ENCODE data around the gene SDE2.
"Not testable (repeated sequence)": the region's sequence is repeated elsewhere in the genome, so short reads cannot be mapped to it uniquely, and the experiment has no call there.

The SDE2 gene

DNA sequence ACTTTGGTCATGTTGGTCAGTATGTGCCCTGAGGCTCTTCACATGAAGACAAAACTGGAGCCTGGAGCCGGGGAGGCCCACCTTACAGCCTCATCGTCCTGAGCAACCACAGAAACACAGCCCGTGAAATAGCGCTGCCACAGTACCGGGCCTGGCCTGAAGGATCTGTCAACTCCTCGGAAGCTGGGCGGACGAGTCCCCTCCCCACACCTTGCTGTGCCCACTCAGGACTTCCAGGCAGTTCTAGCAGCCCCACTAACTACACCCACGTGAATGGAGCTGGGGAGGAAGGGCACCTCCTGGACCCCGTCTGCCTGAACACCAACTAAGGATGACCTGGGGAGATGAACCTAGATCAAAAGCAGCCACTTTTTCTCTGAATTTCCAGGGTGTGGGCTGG lies 24.7 kb downstream of the SDE2 start:
- no peak for DNase-seq

DNA sequence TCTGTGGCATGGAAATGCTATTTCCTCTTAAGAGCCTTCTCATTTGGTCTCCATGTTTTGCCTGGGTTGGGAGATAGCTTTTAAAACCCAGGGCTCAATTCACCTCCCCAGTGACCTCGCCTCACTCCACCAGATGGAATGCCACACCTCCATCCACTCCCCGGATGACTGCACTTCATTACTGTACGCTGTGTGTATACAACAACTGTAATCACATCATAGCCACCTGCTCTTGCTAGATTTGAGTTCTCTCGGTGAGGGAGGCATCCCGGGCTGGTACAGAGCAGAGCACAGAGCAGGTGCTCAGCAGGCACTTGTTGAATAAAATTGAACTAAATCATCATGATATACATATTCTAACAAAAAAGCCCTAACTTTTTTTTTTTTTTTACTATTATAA lies 26.0 kb downstream of the SDE2 start:
- no peak for DNase-seq

DNA sequence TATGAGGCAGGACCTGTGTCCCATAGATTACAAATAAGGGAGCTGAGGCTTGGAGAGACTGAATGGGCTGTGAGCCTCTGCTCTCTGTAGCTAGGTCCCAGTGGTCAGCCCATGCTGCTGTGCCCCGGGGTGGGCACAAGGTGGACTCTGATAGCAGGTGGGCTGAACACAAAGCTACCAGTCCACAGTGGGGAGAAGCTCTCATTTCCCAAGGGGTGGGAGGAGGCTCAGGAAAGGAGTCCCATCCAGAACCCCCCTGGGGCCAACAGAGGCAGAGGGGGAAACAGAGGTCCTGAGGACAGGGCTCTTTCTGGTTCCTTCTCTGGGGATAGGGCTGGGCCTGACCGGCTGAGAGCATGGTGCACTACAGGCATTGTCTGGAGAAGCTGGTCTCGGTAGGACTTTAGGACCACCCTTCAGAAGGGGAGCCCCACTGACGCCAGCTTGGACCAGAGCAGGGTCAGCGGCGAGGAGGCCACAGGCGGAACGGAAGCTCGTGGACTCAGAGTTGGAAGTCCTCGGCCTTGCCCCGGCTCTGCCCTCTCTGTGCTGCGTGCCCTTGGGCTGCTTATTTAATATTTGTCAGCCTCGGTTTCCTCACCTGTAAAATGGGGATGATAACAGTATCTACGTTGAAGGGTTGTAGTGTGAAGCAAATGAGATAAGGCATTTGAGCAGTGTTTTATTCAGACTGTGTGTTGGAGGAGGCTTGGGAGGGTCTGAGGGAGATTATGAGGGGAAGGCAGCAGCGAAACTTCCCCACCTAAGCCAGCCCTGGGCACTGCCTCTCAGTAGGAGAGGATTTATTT lies 26.6 kb downstream of the SDE2 start:
- no peak for DNase-seq

DNA sequence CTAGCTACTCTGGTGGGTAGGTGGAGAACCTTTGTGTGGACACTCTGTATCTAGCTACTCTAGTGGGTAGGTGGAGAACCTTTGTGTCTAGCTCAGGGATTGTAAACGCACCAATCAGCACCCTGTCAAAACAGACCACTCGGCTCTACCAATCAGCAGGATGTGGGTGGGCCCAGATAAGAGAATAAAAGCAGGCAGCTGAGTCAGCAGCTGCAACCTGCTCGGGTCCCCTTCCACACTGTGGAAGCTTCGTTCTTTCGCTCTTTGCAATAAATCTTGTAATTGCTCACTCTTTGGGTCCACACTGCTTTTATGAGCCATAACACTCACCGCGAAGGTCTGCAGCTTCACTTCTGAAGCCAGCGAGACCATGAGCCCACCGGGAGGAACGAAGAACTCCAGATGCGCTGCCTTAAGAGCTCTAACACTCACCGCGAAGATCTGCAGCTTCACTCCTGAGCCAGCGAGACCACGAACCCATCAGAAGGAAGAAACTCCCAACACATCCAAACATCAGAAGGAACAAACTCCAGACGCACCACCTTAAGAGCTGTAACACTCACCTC lies 28.5 kb downstream of the SDE2 start:
- not testable (repeated sequence) for DNase-seq

DNA sequence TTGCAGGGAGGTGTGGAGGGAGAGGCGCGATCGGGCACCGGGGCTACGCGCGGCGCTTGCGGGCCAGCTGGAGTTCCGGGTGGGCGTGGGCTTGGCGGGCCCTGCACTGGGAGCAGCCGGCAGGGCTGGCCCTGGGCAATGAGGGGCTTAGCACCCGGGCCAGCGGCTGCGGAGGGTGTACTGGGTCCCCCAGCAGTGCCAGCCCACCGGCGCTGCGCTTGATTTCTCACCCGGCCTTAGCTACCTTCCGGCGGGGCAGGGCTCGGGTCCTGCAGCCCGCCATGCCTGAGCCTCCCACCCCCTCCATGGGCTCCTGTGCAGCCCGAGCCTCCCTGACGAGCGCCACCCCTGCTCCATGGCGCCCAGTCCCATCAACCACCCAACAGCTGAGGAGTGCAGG lies 29.4 kb downstream of the SDE2 start:
- not testable (repeated sequence) for DNase-seq

DNA sequence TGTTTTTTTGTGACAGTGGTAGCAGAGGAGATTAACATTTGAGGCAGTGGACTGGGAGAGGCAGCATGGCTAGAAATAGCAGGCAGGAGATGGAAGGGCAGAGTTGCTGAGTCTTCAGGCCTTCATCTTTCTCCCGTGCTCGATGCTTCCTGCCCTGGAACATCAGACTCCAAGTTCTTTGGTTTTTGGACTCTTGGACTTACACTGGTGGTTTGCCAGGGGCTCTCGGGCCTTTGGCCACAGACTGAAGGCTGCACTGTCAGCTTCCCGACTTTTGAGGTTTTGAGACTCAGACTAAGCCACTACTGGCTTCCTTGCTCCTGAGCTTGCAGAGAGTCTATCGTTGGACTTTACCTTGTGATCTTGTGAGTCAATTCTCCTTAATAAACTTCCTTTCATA lies 33.9 kb downstream of the SDE2 start:
- DNase-seq = no peak

DNA sequence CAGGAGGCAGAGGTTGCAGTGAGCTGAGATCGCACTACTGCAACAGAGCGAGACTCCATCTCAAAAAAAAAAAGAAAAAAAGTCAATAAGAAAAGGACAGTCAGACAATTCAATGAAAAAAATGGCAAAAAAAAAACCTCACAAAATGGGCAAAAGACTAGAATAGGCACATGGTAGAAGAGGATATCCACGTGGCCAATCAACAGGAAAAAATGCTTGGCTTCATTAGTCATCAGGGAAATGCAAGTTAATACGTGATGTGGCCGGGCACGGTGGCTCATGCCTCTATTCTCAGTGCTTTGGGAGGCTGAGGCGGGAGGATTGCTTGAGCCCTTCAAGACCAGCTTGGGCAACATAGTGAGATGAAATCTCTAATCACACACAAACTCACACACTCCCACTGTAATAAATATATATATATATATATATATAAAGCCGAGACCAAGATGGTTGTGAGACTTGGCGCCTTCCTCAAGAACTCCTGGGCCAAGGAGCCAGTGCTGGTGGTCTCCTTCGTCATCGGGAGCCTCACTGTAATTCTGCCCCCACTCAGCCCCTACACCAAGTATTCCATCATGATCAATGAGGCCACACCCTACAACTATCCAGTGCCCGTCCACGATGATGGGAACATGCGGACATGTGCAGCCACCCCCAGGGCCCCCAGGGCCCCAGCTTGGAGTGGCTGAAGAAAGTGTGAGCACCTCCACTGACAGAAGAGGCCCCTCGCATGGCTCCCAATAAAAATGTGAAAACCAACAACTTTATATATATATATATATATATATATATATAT lies 35.2 kb downstream of the SDE2 start:
- DNase-seq = no peak

DNA sequence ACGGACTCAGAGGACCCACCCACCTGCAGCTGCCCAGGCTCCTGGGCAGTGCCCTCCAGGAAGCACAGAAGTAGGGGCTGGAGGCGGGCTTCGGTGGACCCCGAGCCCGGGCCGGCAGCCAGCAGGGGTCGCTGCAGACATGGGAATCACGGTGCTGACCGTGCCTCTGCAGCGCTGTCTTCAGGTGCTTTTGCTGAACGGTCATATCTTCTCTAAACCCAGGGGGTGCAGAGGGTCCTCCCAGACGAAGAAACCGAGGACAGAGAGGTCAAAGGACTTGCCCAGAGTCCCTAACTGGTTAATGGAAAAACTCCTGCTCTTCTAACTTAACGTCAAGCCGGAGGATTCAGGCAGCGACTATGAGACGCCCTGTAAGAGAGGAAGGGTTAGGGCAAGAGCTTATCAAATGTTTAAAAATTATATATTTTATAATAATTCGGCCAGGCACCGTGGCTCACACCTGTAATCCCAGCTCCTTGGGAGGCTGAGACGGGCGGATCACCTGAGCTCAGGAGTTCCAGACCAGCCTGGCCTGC lies 36.6 kb downstream of the SDE2 start:
- peak; percentile 62 for DNase-seq

DNA sequence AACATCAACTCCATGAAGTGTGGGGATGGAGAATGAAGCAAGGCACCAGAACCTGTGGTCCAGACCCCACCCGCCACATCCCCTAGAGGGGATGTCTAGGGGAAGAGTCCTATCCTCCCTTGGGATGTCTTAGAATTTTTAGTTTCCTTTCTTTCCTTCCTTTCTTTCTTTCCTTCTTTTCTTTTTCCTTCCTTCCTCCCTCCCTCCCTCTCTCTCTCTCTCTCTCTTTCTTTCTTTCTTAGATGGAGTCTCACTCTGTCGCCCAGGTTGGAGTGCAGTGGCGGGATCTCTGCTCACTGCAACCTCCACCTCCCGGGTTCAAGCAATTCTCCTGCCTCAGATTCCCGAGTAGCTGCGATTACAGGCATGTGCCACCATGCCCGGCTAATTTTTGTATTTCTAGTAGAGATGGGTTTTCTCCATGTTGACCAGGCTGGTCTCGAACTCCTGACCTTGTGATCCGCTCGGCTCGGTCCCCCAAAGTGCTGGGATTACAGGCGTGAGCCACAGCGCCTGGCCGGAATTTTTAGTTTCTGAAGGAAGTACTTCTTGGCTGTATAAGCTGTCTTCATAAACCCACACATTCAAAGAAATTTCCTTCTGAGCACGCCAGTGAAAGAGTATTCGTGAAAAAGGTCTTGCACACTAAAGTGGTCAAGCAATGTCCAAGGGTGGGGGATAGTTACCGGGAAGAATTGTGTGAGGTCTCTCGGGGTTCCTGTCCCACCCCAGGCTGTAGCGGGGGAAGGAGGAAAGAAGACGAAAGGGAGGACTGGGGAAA lies 37.3 kb downstream of the SDE2 start:
- DNase-seq = no peak

DNA sequence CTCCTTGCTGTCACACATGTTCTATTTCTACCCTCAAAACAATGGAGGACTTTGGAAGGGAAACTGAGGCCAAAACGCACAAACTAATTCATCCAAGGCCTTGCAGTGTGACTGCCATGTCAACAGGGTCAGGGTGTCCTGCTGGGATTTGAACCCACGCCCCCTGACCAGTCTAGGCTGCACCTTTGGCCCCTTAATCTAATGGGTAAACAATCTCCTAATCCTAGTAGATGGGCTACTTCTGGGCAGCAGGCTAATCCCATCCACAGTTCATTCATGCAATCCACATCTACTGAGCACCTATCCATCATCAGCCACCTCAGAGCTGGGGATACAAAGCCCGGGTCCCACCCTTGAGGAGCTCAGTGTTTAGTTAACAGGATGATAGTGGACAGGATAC lies 41.1 kb downstream of the SDE2 start:
- DNase-seq = no peak

DNA sequence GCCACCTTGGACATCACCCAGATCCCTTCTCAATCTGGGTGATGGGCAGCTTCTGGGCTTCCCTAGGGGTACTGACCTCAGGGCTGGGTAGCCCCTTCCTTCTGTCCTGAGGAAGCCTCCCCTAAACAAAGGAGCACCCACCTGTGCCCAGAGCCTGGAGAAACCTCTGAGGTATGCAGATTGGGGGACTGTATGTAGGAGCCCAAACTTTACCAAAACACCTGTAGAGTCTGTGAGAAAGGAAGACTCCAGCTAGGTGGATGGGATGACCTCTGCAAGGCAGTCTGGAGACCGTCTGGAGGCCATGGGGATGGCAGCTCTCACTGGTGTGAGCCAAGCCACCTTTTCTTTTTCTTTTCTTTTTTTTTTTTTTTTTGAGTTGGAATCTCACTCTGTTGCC lies 44.4 kb downstream of the SDE2 start:
- no peak for DNase-seq

DNA sequence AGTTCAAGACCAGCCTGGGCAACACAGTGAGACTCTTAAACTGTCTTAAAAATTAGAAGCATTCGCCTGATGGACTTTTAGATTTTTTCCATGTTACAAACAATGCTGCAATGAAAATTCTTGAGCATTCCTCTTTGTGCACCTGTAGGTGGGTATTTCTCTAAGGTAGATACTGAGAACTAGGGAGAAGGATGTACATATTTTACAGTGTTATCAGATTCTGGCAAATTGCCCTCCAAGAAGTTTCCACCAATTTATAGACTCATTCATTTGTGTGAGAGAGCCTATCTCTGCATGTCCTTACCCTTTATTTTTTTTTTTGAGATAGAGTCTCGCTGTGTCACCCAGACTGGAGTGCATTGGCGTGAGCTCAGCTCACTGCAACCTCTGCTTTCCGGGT lies 45.8 kb downstream of the SDE2 start:
- DNase-seq = no peak

DNA sequence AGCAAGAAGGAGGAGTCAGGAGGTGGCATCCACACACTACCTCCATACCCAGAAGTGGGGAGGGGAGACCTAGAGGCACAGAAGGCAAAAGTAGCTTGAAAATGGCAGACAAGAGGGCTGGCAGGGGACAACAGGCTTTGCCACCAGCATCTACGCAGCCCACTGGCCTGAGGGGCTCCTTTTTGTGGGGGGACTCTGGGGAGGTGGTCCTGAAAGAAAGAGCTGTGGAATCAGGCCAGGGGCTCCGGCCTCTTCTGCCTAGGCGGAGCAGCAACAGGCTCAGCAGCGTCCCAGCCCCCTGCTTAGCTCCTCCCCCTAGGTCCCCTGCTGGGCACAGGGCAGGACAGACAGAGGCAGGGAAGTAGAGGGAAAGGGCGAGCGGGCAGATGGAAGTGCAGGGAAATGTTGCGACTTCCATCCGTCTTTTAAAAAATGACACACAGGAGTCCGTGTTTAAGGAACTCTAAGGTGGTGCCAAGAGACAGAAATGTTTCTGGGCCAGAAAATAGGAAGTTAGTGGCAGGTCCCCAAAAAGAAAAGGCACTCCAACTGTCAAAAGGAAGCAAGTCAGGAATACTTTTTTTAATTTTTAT lies 48.1 kb downstream of the SDE2 start:
- DNase-seq = no peak

DNA sequence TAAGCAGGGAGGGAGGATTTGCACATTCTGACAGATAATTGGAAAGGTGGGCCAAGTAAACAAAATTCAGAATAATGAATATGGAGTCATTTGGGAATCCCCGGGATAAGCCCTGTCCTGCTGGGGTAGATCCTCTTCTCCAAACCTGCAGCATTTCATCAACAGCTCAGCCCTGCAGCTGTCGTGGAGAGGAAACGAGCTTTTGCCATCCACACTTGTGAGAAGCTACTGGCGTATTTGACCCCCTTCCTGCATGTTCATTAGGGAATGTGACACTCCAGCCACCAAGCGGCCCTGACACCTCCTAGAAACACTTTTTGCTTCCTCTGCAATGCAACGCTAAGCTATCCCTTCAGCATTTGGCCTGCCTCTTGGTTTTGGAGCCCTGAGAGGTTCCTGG lies 50.1 kb downstream of the SDE2 start:
- no peak for DNase-seq

DNA sequence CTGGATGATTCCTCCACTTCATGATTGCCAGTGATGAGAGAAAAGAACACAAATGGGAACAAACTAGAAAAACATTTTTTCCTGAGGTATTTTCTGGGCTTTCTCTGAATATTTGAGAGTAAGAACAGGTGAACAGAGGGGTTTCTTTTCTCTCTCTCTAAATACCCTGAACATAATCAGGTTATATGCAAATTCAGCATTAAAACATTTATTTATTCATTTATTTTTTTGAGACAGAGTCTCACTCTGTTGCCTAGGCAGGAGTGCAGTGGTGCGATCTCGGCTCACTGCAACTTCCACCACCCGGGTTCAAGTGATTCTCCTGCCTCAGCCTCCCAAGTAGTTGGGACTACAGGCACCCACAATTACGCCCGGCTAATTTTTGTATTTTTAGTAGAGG lies 52.3 kb downstream of the SDE2 start:
- no peak for DNase-seq

DNA sequence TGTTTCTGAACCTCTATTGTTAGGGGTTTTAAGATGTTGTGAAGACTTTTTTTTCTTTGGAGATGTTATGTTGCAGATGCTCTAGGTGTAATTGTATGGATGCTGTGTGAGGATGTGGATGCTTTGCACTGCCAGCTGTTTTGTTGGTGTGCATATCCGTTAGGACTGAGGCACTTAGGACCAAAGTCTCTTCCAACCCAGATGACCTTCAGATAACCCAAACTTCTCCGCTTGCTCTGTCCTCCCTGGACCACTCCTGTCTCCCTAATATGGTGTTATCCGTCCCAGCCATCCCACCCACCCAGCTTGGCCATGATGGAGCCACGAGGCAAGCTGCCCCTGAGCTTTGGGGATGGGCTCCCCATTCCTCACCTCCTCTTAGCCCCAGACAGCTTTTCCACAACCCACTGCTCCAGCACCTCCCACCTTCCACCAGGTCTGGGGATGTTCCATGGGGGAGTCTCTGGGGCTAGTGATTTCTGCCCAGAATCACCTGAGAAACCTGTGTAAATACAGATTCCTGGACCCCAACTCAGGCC lies 53.0 kb downstream of the SDE2 start:
- no peak for DNase-seq

DNA sequence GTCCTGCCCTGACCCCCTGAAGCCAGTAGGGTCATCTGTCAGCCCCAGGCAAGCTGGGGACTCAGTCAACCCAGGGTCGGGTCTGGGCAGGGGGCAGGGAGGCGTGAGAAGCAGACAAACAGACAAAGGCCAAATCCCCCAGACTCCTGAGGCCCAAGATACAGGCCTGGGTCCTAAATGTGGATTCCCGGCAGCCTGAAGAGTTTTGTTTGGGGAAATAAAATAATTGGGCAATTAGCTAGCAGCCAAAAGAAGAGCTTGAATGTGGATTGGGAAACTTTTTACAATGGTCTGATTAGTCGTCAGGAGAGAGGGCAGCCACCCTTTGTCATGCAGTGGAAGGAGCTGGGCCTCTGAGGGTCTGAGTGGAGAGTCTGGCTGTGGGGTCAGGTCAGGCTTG lies 53.6 kb downstream of the SDE2 start:
- no peak for DNase-seq

DNA sequence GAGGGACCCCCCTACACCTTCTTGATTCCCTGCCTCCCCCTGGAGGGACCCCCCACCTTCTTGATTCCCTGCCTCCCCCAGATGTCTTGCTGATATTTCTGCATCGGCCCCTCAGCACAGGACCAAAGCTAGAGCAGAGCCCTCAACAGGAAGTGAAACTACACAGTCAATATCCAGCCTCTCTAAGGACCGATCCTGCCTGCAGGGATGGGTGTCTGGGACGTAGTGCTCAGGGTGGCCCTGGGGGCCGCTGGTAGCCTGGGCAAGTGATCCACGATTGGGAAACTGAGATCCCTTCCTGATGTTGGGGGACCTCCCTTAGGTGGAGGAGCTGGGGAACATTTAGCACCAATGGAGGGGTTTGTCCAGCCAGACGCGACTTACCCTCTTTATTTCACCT lies 54.2 kb downstream of the SDE2 start:
- no peak for DNase-seq

DNA sequence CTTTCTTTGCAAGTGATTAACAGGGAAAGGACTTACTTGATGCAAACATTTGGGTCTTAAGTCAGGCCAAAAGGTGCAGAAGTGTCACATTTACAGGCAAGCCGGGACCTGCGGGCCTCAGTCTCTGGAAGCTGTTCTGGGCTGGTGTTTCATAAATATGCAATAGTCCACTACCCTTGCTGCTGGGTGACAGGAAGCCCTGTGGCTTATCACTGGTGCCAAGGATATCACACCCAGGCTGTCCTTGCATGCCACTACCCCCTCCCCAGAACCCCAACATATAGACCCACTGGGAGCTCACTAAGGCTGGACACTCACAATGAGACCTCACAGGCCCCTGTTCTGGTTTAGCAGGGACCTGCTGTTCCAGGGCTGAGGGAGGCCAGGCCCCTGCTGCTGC lies 54.8 kb downstream of the SDE2 start:
- no peak for DNase-seq

DNA sequence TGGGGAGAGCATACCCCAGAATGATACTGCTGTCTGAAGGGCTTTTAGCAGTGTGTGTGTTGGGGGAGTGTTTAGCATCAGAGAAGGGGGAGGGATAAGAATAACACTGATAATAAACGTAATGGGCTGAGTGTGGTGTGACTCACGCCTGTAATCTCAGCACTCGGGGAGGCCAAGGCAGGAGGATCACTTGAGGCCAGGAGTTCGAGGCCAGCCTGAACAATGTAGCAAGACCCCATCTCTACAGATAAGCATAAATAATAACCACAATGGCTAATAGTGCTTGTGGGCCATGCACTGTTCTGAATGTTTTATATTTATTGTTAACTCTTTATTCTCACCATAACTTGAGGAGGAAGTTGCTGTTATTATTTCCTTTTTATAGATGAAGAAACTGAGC lies 55.6 kb downstream of the SDE2 start:
- DNase-seq = no peak

DNA sequence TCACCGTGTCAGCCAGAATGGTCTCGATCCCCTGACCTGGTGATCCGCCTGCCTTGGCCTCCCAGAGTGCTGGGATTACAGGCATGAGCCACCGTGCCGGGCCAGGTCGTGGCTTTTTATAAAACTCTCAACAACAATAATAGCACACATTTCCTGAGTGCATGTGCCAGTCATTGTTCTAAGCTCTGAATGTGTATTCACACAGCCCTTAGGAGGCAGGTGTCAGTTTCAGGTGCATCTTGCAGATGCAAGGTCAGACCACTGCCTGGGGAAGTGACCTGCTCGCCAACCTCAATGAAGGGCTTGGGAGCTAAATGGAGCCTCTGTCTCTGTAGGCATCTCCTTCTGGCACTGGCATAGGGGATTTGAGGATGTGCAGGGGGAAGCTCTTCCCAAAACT lies 56.6 kb downstream of the SDE2 start:
- DNase-seq = no peak

DNA sequence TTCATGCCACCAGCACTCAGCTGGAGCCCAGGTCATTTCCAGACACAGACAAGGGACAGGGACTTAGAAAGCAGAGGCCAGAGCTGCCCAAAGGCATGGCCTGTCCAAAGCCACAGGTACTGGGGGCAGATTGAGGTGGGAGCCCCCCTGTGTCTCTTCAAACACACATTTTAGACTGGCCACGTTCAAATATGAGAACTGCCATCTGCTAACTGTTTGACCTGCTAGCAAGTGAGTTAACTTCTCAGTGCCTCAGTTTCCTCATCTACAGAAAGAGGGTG lies 57.3 kb downstream of the SDE2 start:
- no peak for DNase-seq
